Measurements from ENCODE around the gene CAMK2A.

CAMK2A gene

DNA sequence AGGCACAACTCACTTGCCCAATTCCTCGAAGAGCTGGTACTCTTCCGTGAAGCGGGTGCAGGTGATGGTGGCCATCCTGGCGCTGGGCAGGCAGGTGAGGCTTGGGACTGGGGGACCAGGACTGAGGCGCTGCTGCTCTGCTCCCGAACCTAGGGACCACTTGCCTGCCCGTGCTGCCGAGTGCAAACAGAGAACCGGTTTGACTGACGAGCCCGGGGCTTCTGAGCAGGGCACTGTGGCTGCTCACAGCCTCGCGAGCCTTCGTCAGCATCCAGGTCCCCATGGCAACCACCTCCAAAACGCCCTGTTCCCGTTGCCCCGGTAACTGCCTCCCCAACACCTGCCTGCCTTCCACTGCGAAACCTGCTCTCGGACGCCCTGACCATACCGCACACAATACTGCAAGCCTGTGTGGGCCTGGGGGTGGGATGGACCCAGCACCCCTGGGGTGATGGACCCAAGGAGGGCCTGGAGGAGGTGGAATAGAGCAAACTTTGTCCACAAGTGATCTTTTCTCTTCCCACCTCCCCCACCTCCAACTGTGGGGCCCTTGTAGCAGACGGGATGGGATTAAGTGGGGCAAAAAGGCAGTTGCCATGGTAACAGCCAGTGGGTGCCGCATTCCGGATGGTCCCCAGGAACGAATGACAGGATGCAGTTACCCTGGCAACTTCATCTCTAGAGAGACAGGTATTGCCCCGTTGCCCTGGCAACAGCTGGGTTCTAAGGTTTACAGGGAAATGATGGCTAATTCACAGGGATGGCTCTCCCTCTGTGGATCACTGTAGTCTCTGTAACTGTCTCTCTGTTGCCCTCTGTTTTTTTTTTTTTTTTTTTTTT is at the start of gene CAMK2A:
CAMK2A (minus strand) TSS at position 223 of the 840 bp plus-strand sequence; CDS start at position 75, 148 bp downstream.
- H3K27ac Mint-ChIP-seq, result no peak within 1 kb of the TSS
- no peaks in the 10 kb centered on the region for H3K27me3 Mint-ChIP-seq
- H3K36me3 Mint-ChIP-seq, result no peaks in the 10 kb centered on the region
- H3K9me3 Mint-ChIP-seq (ENCODE audit: low read depth), result no peaks in the 10 kb centered on the region
- H3K4me3 Mint-ChIP-seq, result no peak within 1 kb of the TSS
- no peaks in the 10 kb centered on the region for H3K4me1 Mint-ChIP-seq (ENCODE audit: low read depth)

DNA sequence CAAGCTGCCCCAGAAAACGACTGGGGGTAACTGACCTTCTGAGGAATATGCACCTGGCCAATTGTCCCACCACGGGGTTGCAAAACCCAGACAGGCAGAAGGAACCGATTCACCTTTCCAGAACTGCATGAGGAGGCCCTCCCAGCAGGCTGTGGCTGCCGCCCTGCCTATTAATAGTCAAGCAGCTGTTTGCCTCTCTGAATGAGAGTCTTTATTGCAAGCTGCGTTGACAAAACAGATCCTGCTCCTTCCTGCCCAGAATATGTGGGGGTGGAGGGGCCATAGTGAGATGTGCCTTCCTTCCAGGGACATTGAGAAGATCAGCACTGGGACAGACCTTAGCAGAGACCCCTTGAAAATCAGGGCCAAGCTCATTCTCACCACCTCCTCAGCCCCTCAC is 49.6 kb upstream of the CAMK2A start:
- no peaks in the 10 kb centered on the region for H3K27me3 Mint-ChIP-seq
- H3K9me3 Mint-ChIP-seq (ENCODE audit: low read depth), result no peaks in the 10 kb centered on the region
- H3K4me1 Mint-ChIP-seq (ENCODE audit: low read depth), result peaks cover 2% of the 10 kb centered on the region
- no peak overlapping the region for H3K4me3 Mint-ChIP-seq
- H3K36me3 Mint-ChIP-seq, result no peaks in the 10 kb centered on the region
- H3K27ac Mint-ChIP-seq, result no peak overlapping the region

- Mint-ChIP-seq H3K36me3 (no peaks in the 10 kb centered on the region), H3K4me3 (no peak overlapping the region), H3K4me1 (ENCODE audit: low read depth) (peaks cover 2% of the 10 kb centered on the region), H3K27me3 (no peaks in the 10 kb centered on the region), H3K9me3 (ENCODE audit: low read depth) (no peaks in the 10 kb centered on the region), H3K27ac (no peak overlapping the region)
These were observed 49.0 kb upstream of the CAMK2A start for GRCh38 chr5:150338546-150338945.

DNA sequence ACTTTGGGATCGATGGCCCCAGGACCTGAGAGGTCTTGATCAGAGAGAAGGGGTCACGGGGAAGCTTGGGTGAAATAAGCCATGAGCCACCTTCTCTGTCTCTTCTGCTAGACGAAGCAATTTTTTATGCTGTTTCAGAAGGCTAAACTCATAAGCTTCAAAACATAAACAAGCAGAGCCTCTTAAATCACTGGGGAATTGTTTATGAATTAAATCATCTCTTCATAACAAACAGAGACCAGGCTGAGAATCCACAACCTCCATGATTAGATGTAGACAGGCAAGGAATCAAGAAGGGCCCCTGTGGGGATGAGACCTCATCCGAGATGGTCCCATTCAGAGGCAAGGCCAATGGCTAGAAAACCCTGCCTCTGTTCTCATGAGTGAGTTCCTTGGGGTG is 46.2 kb upstream of the CAMK2A start:
- Mint-ChIP-seq H3K36me3 (no peaks in the 10 kb centered on the region), H3K4me1 (ENCODE audit: low read depth) (peaks cover under 1% of the 10 kb centered on the region), H3K27me3 (no peaks in the 10 kb centered on the region), H3K9me3 (ENCODE audit: low read depth) (no peaks in the 10 kb centered on the region), H3K27ac (no peak overlapping the region), H3K4me3 (no peak overlapping the region)

- Mint-ChIP-seq H3K4me3 (no peak overlapping the region), H3K27ac (no peak overlapping the region), H3K9me3 (ENCODE audit: low read depth) (no peaks in the 10 kb centered on the region), H3K36me3 (no peaks in the 10 kb centered on the region), H3K27me3 (no peaks in the 10 kb centered on the region), H3K4me1 (ENCODE audit: low read depth) (no peaks in the 10 kb centered on the region)
These were observed 43.8 kb upstream of the CAMK2A start for GRCh38 chr5:150333400-150333799.

GRCh38 chr5:150329881-150330876 is 40.6 kb upstream of the CAMK2A start:
- Mint-ChIP-seq H3K27me3 (no peaks in the 10 kb centered on the region), H3K36me3 (no peaks in the 10 kb centered on the region), H3K27ac (no peak overlapping the region), H3K4me3 (no peak overlapping the region), H3K9me3 (ENCODE audit: low read depth) (no peaks in the 10 kb centered on the region), H3K4me1 (ENCODE audit: low read depth) (no peaks in the 10 kb centered on the region)

DNA sequence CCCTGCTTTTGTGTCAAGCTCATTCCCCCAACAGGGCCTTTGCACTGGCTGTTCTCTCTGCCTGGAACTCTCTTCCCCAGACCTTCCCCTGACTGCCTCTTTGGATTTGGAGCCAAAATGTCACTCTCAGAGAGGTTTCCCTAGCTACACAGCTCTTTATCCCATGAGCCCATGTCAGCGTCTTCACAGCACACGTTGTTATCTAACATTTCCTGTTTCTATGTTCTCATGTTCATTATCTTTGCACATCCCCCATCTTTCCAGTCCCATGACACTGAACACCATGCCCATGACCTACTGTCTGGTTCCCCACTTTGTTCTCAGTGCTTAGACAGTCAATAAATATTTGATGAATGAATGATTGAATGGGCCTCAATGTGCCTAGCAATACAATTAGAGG is 39.5 kb upstream of the CAMK2A start:
- no peaks in the 10 kb centered on the region for H3K4me1 Mint-ChIP-seq (ENCODE audit: low read depth)
- H3K27me3 Mint-ChIP-seq, result no peaks in the 10 kb centered on the region
- H3K4me3 Mint-ChIP-seq, result no peak overlapping the region
- no peaks in the 10 kb centered on the region for H3K9me3 Mint-ChIP-seq (ENCODE audit: low read depth)
- H3K27ac Mint-ChIP-seq, result no peak overlapping the region
- H3K36me3 Mint-ChIP-seq, result no peaks in the 10 kb centered on the region

GRCh38 chr5:150328515-150328914 is 38.9 kb upstream of the CAMK2A start:
- Mint-ChIP-seq H3K9me3 (ENCODE audit: low read depth) (no peaks in the 10 kb centered on the region), H3K27ac (no peak overlapping the region), H3K4me1 (ENCODE audit: low read depth) (no peaks in the 10 kb centered on the region), H3K27me3 (no peaks in the 10 kb centered on the region), H3K4me3 (no peak overlapping the region), H3K36me3 (no peaks in the 10 kb centered on the region)

- H3K36me3 Mint-ChIP-seq, result no peaks in the 10 kb centered on the region
- H3K27ac Mint-ChIP-seq, result no peak overlapping the region
- H3K4me1 Mint-ChIP-seq (ENCODE audit: low read depth), result no peaks in the 10 kb centered on the region
- H3K27me3 Mint-ChIP-seq, result no peaks in the 10 kb centered on the region
- H3K9me3 Mint-ChIP-seq (ENCODE audit: low read depth), result no peaks in the 10 kb centered on the region
- H3K4me3 Mint-ChIP-seq, result no peak overlapping the region
These were observed 37.6 kb upstream of the CAMK2A start for GRCh38 chr5:150327139-150327538.

- no peaks in the 10 kb centered on the region for H3K27me3 Mint-ChIP-seq
- no peak overlapping the region for H3K4me3 Mint-ChIP-seq
- no peaks in the 10 kb centered on the region for H3K36me3 Mint-ChIP-seq
- H3K9me3 Mint-ChIP-seq (ENCODE audit: low read depth), result no peaks in the 10 kb centered on the region
- no peak overlapping the region for H3K27ac Mint-ChIP-seq
- H3K4me1 Mint-ChIP-seq (ENCODE audit: low read depth), result no peaks in the 10 kb centered on the region
These were observed 37.1 kb upstream of the CAMK2A start for GRCh38 chr5:150326707-150327106.

DNA sequence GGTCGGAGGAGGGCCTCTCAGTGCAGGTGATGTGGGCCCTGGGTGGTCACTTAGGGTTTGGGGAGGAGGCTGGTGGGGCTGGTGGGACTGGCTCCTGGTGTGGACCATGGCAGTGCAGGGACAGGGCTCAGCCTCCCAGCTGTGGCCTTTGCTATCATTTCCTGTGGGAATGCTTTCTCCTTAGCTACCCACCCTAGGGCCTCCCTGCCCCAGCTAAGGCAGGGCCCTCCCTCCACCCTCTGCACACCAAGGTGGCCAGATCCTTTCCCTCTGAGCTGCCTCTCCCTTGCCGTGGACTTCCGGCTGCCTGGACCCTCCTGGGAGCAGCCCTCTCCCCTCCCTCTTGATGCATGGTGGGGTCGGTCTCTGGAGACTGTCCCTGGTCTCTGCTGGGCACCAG is 35.9 kb upstream of the CAMK2A start:
- H3K36me3 Mint-ChIP-seq, result no peaks in the 10 kb centered on the region
- no peaks in the 10 kb centered on the region for H3K27me3 Mint-ChIP-seq
- H3K9me3 Mint-ChIP-seq (ENCODE audit: low read depth), result no peaks in the 10 kb centered on the region
- no peak overlapping the region for H3K4me3 Mint-ChIP-seq
- H3K4me1 Mint-ChIP-seq (ENCODE audit: low read depth), result no peaks in the 10 kb centered on the region
- no peak overlapping the region for H3K27ac Mint-ChIP-seq

DNA sequence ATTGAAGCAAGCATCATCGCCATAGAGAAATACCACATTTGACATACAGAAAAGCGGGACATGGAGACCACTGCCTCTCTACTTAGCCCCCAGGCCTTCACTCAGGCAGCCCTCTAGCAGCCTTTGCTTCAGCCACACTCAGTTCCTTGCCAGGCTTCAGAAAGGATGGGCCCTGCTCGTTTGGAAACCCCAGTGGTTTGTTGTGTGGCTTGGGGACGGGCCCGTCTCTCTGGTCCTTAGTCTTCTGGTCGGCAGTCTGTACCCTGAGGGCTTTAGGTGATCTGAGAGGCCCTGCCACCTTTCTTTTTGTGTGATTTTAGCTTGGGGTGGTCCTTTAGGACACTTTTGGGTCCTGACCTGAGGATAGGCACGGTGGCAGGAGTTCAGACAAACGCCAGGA is 34.2 kb upstream of the CAMK2A start:
- no peaks in the 10 kb centered on the region for H3K9me3 Mint-ChIP-seq (ENCODE audit: low read depth)
- no peaks in the 10 kb centered on the region for H3K27me3 Mint-ChIP-seq
- H3K4me3 Mint-ChIP-seq, result no peak overlapping the region
- H3K4me1 Mint-ChIP-seq (ENCODE audit: low read depth), result no peaks in the 10 kb centered on the region
- H3K36me3 Mint-ChIP-seq, result no peaks in the 10 kb centered on the region
- H3K27ac Mint-ChIP-seq, result no peak overlapping the region

DNA sequence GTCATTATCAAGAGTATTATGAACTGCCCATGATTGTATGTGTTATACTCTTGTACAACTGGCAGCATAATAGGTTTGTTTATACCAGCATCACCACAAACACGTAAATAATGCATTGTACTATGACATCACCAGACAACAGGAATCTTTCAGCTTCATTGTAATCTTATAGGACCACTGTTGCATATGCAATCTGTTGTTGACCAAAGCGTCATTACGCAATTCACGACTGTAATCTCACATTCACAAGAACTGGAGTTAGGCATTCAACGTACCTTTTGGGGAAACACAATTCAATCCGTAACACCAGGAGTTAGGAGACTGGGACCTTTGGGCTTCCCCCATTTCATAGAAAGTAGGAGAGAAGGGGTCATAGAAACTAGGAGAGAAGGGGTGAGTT is 33.5 kb upstream of the CAMK2A start:
- Mint-ChIP-seq H3K36me3 (no peaks in the 10 kb centered on the region), H3K9me3 (ENCODE audit: low read depth) (no peaks in the 10 kb centered on the region), H3K27me3 (no peaks in the 10 kb centered on the region), H3K4me3 (no peak overlapping the region), H3K27ac (no peak overlapping the region), H3K4me1 (ENCODE audit: low read depth) (no peaks in the 10 kb centered on the region)

DNA sequence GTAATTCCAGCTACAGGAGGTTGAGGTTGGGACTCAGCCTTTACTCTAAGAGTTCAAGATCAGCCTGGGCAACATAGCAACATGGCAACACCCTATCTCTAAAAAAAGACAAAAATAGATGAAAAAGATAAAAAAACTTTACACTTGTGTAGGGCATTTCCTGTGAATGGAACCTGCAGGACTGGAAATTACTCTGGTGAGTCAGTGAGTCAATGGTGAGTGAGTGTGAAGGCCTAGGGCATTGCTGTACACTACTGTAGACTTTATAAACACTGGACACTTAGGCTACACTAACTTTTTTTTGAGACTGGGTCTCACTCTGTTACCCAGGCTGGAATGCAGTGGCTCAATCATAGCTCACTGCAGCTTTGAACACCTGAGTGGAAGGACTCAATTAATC is 32.6 kb upstream of the CAMK2A start:
- Mint-ChIP-seq H3K27me3 (no peaks in the 10 kb centered on the region), H3K9me3 (ENCODE audit: low read depth) (no peaks in the 10 kb centered on the region), H3K4me3 (no peak overlapping the region), H3K27ac (no peak overlapping the region), H3K36me3 (no peaks in the 10 kb centered on the region), H3K4me1 (ENCODE audit: low read depth) (no peaks in the 10 kb centered on the region)

- H3K27ac Mint-ChIP-seq, result no peak overlapping the region
- no peaks in the 10 kb centered on the region for H3K4me1 Mint-ChIP-seq (ENCODE audit: low read depth)
- H3K4me3 Mint-ChIP-seq, result no peak overlapping the region
- no peaks in the 10 kb centered on the region for H3K27me3 Mint-ChIP-seq
- no peaks in the 10 kb centered on the region for H3K36me3 Mint-ChIP-seq
- H3K9me3 Mint-ChIP-seq (ENCODE audit: low read depth), result no peaks in the 10 kb centered on the region
These were observed 32.2 kb upstream of the CAMK2A start for GRCh38 chr5:150321784-150322183.
